Hepatocyte (in vitro differentiated cells): ENCODE measurements around the gene TUBB2A.

ENCODE experiments used
- CTCF ChIP-seq: fragments of 200-600 bp; sonication (generic); IDR thresholded peaks from 2 replicates; pipeline ENCODE4 v1.5.1; 2016; ENCODE audit warnings: antibody characterized with exemption, mild to moderate bottlenecking; ENCODE audit not compliant: poor library complexity
- EZH2 ChIP-seq: fragments of 200-600 bp; sonication (generic); IDR thresholded peaks from 2 replicates; pipeline ENCODE4 v1.6.1; 2016; ENCODE audit warnings: antibody characterized with exemption, mild to moderate bottlenecking, borderline replicate concordance

GRCh38 chr6:3162565-3163247 is 5.4 kb upstream of the TUBB2A start:
- no peak for TF ChIP-seq CTCF
- TF ChIP-seq EZH2 = no peak
